CD4-positive, alpha-beta T cell treated with Interleukin-17A for 4 hours (primary cell): Measurements from ENCODE around the gene DLG2.

ENCODE experiments used
- DNase-seq: peaks from one replicate; pipeline ENCODE4 v3.0.0-alpha.2; 2020; ENCODE audit warnings: mixed read lengths

DLG2 gene

GRCh38 chr11:84721561-84721961 is 905.6 kb downstream of the DLG2 start:
- peak; percentile 7 for DNase-seq

GRCh38 chr11:84720706-84721402 is 906.3 kb downstream of the DLG2 start:
- peak; percentile 7 for DNase-seq

- DNase-seq = no peak
Measured at GRCh38 chr11:84719935-84720577, 907.1 kb downstream of the DLG2 start.

- DNase-seq = peak; percentile 11
Measured at GRCh38 chr11:84714316-84714780, 912.8 kb downstream of the DLG2 start.

GRCh38 chr11:84691830-84692229 is 935.3 kb downstream of the DLG2 start:
- no peak for DNase-seq

GRCh38 chr11:84687433-84687832 is 939.7 kb downstream of the DLG2 start:
- no peak for DNase-seq

GRCh38 chr11:84686716-84687115 is 940.4 kb downstream of the DLG2 start:
- DNase-seq = no peak

GRCh38 chr11:84685976-84686375 is 941.2 kb downstream of the DLG2 start:
- DNase-seq = no peak

- DNase-seq = no peak
Measured at GRCh38 chr11:84685149-84685548, 942.0 kb downstream of the DLG2 start.

GRCh38 chr11:84681456-84681855 is 945.7 kb downstream of the DLG2 start:
- no peak for DNase-seq

- no peak for DNase-seq
Measured at GRCh38 chr11:84675396-84676025, 951.6 kb downstream of the DLG2 start.

GRCh38 chr11:84673753-84674152 is 953.4 kb downstream of the DLG2 start:
- DNase-seq = no peak

GRCh38 chr11:84671325-84671999 is 955.7 kb downstream of the DLG2 start:
- no peak for DNase-seq

GRCh38 chr11:84663731-84664130 is 963.4 kb downstream of the DLG2 start:
- DNase-seq = no peak

- DNase-seq = no peak
Measured at GRCh38 chr11:84660257-84660977, 966.7 kb downstream of the DLG2 start.

- DNase-seq = no peak
Measured at GRCh38 chr11:84655712-84656111, 971.4 kb downstream of the DLG2 start.

GRCh38 chr11:84648471-84648870 is 978.7 kb downstream of the DLG2 start:
- DNase-seq = no peak

- no peak for DNase-seq
Measured at GRCh38 chr11:84645988-84646694, 981.0 kb downstream of the DLG2 start.

GRCh38 chr11:84642500-84642899 is 984.6 kb downstream of the DLG2 start:
- DNase-seq = no peak

- DNase-seq = no peak
Measured at GRCh38 chr11:84634309-84634708, 992.8 kb downstream of the DLG2 start.

GRCh38 chr11:84628871-84629620 is 998.1 kb downstream of the DLG2 start:
- DNase-seq = no peak
